Measurements from ENCODE around the gene HOXD1. TPM values are rescaled to one million over a fixed set of nuclear protein-coding genes. Genes with fewer than 3 reads are reported as not detected.
A peak's percentile ranks its signal among the peaks of the same experiment; 100 is the strongest.

The HOXD1 gene
- total and polyA plus RNA-seq, 11 donors = 0.08 to 0.51 (median 0.19) TPM; not detected in 6

- TF ChIP-seq POLR2A (IDR thresholded peaks at IDR 0.05) (no peak), CTCF (IDR thresholded peaks at IDR 0.05) (no peak)
- WGBS, 4 donors = 15 to 39% (median 31%) methylated on average over 13 to 14 of the region's 14 CpGs
- DNase-seq (no peak), ATAC-seq (no peak)
- Histone ChIP-seq H3K36me3 (no peaks in the 10 kb centered on the region), H3K27me3 (peaks cover 67 to 100% (median 96%) of the 10 kb centered on the region in 9 donors), H3K27ac (no peak overlapping the region), H3K9me3 (no peaks in the 10 kb centered on the region), H3K4me1 (peaks cover 0 to 12% (median 0%) of the 10 kb centered on the region in 12 donors), H3K4me3 (no peak overlapping the region)
- intact Hi-C loops (cut with DNase I) = loop anchor here in 1 of 10 donors (10.0 kb wide), 1 partner anchor 114 kb away; the partner anchor contains the start of gene MTX2
Measured at GRCh38 chr2:176150584-176151441, 37.7 kb upstream of the HOXD1 start.

- no peak for TF ChIP-seq POLR2A (IDR thresholded peaks at IDR 0.05)
- no peak for TF ChIP-seq CTCF (IDR thresholded peaks at IDR 0.05)
- no peak for DNase-seq
- intact Hi-C loops (cut with DNase I) = loop anchor here in 1 of 10 donors (10.0 kb wide), 1 partner anchor 113 kb away; the partner anchor contains the start of gene MTX2
- Histone ChIP-seq H3K36me3 (no peaks in the 10 kb centered on the region), H3K4me1 (peaks cover 0 to 12% (median 0%) of the 10 kb centered on the region in 12 donors), H3K27me3 (peaks cover 71 to 100% (median 97%) of the 10 kb centered on the region in 9 donors), H3K9me3 (no peaks in the 10 kb centered on the region), H3K27ac (peak within 1 kb of the TSS in 3 of 12 donors; percentile 14 to 29 (median 18)), H3K4me3 (peak within 1 kb of the TSS in 10 of 12 donors; percentile 0 to 44 (median 23))
- no peak for ATAC-seq
- 4 to 24% (median 17%) methylated on average over 38 to 55 of the region's 55 CpGs for WGBS, 4 donors
Measured at GRCh38 chr2:176151442-176152287, 36.8 kb upstream of the HOXD1 start, which contains the start of gene HOXD4. Gene HOXD4 (plus strand): TSS chr2:176151550. CDS start chr2:176151634, 84 bp downstream.

- intact Hi-C loops (cut with DNase I) = loop anchor here in 1 of 10 donors (10.0 kb wide), 1 partner anchor 112 kb away; the partner anchor contains the start of gene MTX2
- Histone ChIP-seq H3K36me3 (no peaks in the 10 kb centered on the region), H3K27me3 (peaks cover 71 to 100% (median 98%) of the 10 kb centered on the region in 9 donors), H3K27ac (peak overlapping the region in 4 of 12 donors; percentile 14 to 29 (median 16)), H3K9me3 (no peaks in the 10 kb centered on the region), H3K4me1 (peaks cover 0 to 21% (median 6%) of the 10 kb centered on the region in 12 donors), H3K4me3 (peak overlapping the region in 5 of 12 donors; percentile 3 to 44 (median 37))
- no peak for ATAC-seq
- DNase-seq = no peak
- 10 to 25% (median 17%) methylated on average over 46 to 48 of the region's 48 CpGs for WGBS, 4 donors
- TF ChIP-seq CTCF (IDR thresholded peaks at IDR 0.05) (no peak), POLR2A (IDR thresholded peaks at IDR 0.05) (no peak)
Measured at GRCh38 chr2:176152350-176153181, 35.9 kb upstream of the HOXD1 start.
